G401.6 (cell line): ENCODE data around the gene IL2RA.
"Not testable (repeated sequence)": the region's sequence is repeated elsewhere in the genome, so short reads cannot be mapped to it uniquely, and the experiment has no call there.

Experiments
- FAIRE-seq: peaks from 2 replicates; lab custom pipeline; 2012; peaks lifted over from hg19 to GRCh38; lab: Jason Lieb, UNC

IL2RA gene

DNA sequence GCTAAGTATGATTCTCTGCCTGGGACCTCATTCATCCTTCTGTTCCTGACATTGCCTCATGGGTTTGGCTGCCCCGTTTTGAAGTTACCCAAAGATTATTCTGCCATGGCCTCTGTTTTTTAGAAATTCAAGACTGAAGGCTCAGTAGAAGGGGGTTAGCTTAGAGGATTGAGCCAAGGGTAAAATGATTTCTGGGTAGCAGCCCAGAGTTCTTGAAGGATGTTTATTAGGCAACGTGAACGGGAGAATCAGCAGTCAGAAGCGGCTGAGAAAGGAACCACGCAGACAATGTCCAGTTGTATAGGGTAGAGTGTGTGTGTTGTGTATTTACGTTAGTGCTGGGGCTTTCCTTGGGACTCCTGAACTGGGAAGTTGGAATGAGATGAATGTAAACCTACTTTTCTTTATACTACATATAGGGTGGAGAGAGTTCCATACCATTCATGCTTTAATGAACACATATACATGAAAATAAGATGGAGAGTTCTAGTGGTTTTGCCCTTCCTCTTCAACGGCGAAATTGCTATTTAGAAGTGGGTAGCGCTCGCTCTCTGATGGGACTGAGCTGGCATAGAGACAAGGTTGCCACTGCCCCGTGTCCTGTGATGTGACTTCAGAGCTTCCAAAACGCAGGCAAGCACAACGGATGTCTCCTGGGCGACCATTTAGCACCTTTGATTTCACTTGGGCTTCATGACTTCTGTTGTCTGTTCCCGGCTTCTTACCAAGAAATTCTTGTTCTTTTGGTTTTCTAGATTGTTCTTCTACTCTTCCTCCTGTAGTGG is 49.9 kb downstream of the IL2RA start:
- FAIRE-seq: no peak

DNA sequence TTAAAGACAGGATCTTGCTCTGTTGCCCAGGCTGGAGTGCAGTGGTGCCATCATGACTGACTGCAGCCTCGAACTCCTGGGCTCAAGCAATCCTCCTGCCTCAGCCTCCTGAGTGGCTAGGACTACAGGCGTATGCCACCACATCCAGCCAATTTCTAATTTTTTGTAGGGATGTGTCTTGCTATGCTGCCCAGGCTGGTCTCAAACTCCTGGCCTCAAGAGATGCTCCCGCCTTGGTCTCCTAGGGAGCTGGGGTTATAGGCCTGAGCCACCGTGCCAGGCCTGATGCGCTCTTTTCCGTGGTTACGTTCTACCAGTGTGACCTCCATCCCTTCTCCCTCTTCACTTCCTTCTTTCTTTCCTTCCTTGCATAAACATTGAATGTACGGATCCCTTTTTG is 50.6 kb downstream of the IL2RA start:
- FAIRE-seq: no peak

DNA sequence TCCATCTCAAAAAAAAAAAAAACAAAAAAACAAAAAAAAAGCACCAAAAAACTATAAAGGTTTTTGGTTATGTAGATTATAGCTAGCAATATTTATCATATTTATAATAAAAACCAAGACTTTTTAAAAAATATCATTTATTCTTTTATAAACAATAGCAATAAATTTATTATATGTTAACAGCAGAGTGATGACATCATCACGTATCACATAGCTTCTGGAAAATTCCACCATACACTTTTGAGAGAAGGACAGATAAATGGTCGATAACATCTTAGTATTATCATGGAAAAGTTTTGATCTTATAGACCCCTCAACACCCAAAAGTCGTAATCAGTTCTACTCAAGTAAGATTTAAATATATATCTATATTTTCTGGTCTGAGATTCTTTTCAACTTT is 51.6 kb downstream of the IL2RA start:
- no peak for FAIRE-seq

DNA sequence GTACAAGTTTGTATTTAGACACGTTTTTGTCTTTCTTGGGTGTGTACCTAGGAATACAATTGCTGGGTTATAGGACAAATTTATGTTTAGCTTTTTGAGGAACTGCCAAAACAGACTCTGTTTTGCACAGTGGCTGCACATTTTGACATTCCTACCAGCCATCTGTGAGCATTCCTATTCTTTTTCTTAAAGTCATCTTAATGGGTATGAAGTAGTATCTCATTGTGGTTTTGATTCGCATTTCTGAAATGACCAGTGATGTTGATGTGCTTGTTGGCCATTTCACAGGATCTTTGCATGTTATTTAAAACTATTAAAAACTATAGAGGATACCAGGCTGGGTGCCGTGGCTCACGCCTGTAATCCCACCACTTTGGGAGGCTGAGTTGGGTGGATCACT is 52.2 kb downstream of the IL2RA start:
- FAIRE-seq: no peak

DNA sequence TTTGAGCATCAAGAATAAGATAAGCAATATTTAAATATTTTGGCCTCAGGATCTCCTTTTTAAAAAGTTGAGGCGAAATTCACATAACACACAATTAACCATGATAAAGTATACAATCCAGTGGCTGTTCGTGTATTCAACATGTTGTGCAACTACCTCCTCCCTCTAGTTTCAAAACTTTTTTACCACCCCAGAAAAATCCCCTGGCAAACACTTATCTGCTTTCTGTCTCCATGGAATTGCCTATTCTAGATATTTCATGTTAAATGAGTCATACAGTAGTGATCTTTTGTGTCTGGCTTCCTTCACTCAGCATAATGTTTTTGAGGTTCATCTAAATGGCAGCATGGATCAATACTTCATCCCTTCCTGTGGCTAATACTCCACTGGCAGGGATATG is 53.0 kb downstream of the IL2RA start:
- FAIRE-seq: no peak

DNA sequence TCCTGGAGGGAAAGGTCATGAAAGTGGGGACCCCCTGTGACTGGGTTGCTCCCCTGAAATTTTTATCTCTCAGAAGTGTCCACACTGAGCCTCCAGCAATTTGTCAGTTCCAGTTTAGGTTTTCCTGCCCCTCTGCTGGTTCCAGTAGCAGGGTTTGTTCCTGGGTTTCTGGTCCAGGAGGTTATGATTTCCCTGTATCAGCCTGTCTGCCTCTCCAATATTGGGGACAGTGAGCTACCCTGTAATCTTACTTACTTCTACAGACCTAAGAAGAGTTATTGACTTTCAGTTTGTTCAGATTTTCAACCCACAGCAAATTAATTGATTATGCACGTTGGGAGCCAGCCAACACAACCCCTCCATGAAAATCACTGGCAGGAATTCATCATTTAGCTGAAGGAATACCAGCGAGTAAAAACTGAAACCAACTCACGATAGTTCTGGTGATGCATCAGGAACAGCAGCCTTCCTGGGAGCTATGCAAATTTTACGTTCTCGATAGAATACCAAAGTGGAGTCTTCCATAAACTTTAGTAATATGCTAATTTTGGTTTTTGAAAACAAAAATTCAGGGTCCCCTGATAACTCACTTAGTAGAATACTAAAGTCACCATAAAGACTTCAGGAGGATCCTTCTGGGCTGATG is 53.5 kb downstream of the IL2RA start:
- FAIRE-seq: no peak

DNA sequence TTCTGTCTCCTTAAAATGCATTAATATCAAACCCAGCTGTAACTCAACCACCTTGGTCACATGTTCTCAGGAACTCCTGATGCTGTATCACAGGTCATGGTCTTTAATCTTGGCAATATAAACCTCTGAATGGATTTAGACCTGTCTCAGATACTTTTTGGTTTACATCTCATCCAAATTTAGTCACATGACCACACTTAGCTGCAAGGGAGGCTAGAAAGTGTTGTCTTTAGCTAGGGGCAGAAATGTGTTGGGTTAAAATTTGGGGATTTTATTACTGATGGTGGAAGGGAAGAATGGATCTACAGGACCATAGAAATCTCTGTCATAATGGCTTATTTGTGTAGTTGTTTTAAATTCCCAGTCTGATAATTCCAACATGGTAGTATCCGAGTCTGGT is 55.2 kb downstream of the IL2RA start:
- FAIRE-seq: no peak

DNA sequence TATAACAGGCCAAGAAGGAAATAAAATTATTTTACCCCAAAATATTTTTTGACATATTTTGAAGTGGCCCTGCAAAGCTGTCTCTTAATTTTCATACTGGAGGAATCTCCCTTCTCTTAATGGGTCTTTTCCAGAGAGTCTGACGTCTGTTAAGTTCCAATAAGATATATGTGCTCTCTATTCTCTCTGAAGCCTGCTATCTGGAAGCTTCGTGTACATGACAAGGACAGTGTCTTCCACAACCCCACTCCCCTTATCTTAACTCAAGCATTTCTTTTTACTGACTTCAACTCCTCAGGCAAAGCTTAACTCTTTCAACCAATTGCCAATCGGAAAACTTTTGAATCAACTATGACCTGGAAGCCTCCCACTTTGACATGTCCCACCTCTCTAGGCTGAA is 55.6 kb downstream of the IL2RA start:
- FAIRE-seq: no peak

DNA sequence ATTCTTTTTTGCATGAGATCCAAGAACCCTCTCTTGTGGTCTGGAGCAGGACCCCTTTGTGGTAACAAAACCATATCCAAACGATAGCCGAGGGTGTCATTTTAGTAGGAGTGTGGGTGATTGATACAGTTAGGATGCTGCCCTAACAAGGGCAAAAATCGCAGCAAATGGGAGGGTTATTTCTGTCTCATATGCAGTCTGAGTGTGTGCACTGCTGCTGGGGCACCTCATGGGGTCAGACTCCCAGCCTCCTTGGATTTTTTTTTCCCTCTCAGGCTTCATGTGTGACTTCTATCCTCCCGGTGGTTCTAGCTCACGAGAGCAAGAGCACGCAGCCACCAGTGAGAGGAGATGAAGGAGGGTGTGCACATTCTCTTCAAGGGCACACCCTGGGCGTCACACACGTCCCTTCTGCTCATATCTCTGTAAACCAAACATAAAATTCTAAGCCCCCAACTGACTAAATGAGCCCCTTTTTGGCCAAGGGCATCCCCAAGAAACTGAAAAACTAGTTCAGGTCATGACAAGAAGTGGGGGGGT is 56.2 kb downstream of the IL2RA start:
- FAIRE-seq: no peak

DNA sequence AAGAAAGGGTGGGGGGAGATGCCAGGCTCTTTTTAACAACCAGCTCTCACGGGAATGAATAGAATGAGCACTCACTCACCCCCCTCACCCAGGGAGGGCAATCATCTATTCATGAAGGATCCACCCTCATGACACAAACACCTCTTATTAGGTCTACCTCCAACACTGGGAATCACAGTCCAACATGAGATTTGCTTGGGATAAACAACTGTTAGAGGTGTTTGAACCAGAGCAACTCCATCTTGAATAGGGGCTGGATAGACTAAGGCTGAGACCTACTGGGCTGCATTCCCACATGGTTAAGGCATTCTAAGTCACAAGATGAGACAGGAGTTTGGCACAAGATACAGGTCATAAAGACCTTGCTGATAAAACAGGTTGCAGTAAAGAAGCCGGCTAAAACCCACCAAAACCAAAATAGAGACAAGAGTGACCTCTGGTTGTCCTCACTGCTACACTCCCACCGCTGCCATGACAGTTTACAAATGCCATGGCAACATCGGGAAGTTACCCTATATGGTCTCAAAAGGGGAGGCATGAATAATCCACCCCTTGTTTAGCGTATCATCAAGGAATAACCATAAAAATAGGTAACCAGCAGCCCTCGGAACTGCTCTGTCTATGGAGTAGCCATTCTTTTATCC is 56.9 kb downstream of the IL2RA start:
- FAIRE-seq: not testable (repeated sequence)

DNA sequence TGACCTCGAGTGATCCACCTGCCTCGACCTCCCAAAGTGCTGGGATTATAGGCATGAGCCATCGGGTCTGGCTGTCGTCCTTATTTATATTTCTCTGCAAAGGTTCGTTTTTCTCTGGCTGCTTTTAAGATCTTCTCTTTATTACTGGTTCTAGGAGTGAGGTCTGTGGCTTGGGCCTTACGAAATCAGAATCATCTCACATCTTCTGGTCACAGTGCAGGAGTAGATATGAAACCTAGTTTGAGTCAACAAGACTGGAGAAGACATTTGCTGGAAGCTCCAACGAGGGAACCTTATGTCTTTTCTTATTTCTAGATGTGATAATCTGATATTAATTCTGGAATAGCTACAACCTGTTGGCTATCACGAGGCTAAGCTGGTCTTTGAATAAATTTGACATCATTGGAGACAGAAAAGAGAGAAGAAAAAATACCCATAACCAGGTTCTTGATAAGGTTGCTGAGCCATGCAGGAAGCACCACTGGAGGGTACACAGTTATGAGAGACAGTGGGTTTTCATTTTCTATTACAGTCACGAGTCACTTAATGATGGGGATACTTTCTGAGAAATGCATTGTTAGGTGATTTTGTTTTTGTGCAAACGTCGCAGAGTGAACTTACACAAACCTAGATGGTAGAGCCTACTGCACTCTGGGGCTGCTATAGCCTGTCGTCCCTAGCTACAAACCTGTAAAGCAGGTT is 59.2 kb downstream of the IL2RA start:
- FAIRE-seq: no peak

DNA sequence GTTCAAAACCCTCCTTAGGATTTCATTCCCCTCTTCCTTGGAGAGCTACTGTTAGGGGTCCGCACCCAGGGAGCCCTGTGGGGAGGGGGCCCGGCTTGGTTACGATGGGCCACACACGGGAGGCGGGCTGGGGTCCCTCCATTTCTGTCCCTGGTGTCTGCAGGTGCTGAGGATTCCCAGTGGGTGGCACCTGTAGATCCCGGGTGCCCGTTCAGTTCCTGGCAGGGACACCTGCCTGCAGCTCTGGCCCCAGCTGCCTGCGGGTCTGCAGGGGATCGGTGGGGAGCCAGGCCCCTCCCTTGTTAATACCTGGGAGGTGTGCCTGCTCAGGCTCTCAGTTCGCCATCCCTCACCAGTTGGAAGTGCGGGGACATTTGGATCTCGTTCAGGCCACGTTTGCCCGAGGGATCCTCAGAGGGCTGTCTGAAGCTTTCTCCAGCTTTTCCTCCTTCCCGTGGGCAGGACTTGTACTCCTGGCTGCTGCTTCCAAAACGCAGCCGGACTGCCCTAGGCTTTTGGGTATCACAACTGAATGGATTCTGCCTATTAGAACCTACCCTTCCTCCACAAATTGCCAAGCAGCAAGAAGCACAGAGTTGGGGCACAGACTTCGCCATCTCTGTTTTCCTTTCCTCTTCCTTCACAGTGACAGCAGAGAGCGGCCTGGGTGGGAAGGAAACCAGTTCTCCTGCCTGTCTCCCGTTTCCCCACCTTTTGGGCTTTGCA is 62.6 kb downstream of the IL2RA start:
- no peak for FAIRE-seq

DNA sequence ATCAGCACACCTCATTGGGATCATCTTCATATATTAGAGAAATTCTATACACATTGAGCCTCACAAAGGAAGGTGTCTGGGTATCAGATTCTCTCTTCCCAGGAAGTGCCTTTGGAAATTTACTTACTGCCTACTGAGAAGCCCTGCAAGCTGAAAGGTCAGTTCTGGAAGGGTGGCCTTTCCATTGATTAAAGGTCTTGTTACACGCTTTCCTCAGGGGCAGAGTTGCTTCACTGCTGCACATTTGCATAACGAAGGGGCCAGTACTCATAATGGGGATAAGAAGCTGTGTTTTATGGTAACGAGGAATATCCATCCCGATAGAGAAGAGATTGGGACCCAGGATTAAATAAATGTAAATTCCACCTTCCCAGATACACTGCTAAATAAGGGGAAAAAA is 65.5 kb downstream of the IL2RA start:
- FAIRE-seq: no peak

DNA sequence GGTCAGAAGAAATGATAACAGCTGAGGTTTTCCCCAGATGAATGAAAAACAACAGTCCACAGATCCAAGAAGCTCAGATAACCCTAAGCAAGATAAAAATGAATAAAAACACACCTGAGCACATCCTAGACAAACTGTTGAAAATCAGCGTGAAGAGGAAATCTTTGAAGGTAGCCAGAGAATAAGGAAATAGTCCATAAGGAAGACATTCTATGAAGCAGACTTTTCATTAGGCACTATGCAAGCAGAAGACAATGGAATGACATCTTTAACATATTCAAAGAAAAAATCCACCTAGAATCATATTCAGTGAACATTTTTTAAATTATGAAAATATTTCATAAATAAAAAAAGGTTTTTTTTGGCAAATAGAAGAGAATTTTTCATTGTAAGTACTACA is 69.8 kb downstream of the IL2RA start:
- no peak for FAIRE-seq

DNA sequence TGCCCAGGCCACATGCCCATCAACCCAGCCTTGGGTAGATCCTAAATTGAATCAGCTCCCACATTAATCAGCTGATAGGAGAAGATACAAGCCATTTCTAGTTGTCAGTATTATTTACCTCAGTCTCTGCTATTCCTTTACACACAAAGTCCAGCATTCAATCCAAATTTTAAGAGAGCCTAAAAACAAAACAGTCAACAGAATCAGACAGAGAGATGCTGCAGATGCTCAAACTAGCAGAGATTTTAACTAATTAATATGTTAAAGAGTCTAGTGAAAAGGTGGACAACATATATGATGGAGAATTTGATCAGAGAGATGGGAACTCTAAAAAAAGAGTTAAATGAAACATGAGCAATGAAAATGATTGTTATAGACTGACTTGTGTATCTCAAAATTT is 70.5 kb downstream of the IL2RA start:
- no peak for FAIRE-seq

DNA sequence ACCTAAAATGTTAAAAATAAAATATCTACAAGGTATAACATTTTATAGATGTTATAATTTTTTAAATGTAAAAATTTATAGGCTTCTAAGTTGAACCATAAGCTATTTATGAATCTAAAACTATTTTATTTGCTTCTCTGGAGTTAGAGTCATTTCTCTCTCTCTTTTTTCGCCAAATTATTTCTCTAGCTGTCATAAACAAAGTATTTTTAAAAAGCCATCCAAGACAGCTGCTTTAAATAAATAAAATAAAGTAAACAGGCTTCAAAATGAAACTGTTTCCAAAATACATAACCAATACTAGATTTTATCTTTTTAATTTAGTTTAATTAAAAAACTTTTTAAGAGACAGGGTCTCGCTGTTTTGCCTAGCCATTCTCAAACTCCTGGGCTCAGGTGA is 72.4 kb downstream of the IL2RA start:
- FAIRE-seq: no peak

DNA sequence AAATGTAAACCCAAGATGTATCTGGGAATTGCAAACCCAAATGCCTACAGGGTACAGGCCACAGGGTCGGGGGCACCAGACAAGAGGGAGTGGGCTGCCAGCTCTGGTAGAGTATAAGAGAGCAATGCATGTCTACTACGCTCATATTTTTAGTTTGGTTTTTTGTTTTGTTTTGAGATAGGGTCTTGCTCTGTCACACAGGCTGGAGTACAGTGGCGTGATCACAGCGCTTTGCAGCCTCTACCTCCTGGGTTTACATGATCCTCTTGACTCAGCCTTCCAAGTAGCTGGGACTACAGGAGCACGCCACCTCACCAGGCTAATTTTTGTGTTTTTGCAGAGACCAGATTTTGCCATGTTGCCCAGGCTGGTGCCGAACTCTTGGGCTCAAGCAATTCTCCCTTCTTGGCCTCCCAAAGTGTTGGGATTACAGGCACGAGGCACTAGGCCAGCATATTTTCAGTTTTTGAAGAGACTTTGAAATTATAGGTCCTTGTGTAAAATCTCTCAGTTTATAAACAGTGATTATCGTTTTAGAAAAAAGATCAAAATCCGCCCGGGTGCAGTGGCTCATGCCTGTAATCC is 73.7 kb downstream of the IL2RA start:
- FAIRE-seq: no peak

DNA sequence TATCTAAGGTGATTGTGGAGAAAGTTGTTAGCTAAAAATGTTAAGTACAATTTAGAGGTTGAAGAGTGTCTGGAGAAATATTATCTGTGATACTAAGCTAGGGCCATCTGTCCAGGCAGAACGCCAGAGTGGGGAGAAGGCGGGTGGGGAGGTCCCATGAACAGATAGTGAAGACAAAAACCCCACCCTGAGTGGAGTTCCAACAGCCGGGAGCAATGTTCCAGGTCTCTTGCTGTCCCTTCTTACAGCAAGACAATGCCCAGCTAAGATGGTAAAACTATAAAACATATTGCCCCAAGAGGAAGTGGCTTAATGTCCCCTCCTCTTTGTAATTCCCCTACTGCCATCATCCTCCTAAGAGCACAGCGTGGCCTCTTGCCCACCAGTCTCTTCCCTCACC is 74.4 kb downstream of the IL2RA start:
- no peak for FAIRE-seq

DNA sequence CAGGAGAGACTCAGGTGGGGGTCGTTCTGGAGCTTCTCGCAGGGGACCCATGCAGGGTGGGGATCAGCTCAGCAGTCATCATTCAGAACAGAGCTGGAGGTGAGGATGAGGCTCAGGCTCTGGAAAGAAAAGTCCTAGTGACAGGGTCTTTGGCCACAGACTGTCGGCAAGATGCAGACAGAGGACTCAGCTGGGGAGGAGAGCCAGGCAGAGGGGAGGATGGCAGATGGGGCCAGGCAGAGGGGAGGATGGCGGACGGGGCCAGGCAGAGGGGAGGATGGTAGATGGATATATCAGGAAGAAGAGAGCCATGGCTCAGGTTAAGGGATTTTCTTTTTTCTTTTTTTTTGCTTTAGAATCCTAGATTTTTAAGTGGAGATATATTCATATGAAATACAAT is 77.1 kb downstream of the IL2RA start:
- FAIRE-seq: no peak

DNA sequence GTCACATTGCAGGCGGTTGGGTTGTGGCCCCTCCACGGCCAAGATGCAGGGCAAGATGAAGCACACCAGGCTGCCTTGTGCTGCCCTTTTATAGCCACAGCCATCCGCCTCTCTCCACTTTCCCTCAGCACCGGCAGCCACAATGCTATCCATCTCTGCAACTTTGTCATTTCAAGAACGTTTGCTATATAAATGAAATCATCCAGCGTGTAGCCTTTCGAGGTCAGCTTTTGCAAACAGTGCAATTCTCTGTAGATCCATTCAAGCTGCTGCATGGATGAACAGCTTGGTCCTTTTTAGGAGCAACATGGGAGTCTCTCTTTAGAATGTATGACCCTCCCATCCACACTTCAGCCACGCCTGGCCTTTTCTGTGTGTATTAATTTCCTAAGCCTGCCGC is 78.4 kb downstream of the IL2RA start:
- FAIRE-seq: no peak

DNA sequence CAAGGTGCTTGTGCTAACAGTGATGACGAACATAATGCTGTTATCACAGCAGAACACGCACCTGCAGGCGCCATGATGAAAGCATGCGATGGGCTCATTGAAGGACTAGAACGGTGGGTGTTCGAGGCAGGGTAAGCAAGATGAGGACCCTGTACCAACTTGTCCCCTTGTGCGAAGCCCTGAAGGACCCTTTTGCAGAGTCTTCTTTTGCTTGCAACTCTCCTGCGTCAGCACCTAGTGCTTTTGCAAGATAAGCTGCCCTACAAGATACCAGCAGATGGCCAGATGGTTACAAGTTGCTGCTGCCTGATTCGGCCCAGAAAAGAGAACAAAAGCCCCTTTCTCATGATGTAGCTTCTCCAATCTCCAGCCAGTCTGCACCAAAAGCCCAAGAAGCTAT is 80.6 kb downstream of the IL2RA start:
- FAIRE-seq: no peak

DNA sequence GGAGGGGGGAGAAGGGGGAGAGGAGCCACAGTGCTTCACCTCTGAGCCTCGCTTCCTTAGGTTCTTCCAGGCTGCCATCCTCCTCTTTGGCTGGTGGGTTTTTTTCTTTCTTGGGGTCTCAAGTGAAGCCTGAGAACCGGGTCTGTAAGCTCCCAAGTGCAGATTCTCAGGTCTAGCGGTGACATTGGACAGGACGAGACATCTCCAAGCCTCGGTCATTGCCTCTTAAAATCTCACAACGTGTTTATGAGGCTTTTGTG is 84.0 kb downstream of the IL2RA start:
- FAIRE-seq: no peak
